Astrocyte of the cerebellum (primary cell): ENCODE measurements around the gene LRRC8D.

ENCODE experiments used
- DNase-seq: peaks from one replicate; pipeline ENCODE4 v3.0.0-alpha.2; 2011; ENCODE audit warnings: low read depth
- H3K4me3 ChIP-seq: 2 replicates; pipeline ENCODE4 v1.5.1; 2011; ENCODE audit warnings: mild to moderate bottlenecking, low read depth, low read length, moderate library complexity
- in situ Hi-C: cut with HindIII; loops from 2 replicates; pipeline ENCODE4 v1.10.0; 2017; ENCODE audit warnings: low sequenced_read_pairs
- TF ChIP-seq, protein P1 (sequence below): IDR thresholded peaks from 2 replicates; pipeline ENCODE4 v1.5.1; 2012; ENCODE audit warnings: low read length, low read depth, moderate library complexity, mild to moderate bottlenecking; ENCODE audit errors: missing control alignments

Gene LRRC8D

DNA sequence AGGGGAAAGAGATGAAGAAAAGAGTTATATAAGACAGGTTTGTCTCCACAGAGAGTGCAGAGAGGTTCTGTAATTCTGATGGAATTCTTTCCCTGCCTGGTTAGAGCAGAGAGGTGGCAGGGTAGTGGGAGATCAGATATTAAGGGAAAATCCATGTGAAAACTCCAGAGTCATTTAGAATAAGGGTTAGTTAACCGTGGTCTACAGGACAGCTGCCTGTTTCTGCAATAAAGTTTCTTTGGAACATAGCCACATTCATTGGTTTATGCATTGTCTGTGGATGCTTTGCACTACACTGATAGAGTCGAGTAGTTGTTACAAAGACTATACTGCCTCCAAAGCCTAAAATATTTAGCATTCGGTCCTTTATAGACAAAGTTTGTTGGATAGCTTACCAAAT is 55.6 kb downstream of the LRRC8D start:
- in situ Hi-C loops: no loop called here
- no peak overlapping the region for H3K4me3 ChIP-seq
- TF ChIP-seq, protein P1, sequence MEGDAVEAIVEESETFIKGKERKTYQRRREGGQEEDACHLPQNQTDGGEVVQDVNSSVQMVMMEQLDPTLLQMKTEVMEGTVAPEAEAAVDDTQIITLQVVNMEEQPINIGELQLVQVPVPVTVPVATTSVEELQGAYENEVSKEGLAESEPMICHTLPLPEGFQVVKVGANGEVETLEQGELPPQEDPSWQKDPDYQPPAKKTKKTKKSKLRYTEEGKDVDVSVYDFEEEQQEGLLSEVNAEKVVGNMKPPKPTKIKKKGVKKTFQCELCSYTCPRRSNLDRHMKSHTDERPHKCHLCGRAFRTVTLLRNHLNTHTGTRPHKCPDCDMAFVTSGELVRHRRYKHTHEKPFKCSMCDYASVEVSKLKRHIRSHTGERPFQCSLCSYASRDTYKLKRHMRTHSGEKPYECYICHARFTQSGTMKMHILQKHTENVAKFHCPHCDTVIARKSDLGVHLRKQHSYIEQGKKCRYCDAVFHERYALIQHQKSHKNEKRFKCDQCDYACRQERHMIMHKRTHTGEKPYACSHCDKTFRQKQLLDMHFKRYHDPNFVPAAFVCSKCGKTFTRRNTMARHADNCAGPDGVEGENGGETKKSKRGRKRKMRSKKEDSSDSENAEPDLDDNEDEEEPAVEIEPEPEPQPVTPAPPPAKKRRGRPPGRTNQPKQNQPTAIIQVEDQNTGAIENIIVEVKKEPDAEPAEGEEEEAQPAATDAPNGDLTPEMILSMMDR: no peak
- no peak for DNase-seq

DNA sequence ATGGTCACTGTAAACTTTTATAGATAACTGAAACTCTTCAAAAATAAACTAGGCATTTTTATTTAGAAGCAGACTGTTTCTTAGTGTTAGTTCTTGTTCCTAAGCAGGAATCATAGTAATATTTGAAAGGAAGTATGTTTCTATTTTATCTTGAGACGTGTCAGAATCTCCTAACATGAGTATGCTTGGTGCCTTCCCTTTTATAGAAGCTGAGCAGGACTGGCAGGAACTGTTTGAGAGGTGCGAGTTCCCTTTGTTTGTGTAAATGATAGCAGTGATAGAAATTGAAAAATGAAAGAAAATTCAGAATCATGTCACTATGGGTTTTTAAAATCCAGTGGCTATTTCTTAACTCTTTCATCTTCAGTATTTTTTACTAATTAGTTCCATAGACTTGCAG is 56.9 kb downstream of the LRRC8D start:
- DNase-seq: no peak
- H3K4me3 ChIP-seq: no peak overlapping the region
- TF ChIP-seq, protein P1: no peak
- in situ Hi-C loops: no loop called here

DNA sequence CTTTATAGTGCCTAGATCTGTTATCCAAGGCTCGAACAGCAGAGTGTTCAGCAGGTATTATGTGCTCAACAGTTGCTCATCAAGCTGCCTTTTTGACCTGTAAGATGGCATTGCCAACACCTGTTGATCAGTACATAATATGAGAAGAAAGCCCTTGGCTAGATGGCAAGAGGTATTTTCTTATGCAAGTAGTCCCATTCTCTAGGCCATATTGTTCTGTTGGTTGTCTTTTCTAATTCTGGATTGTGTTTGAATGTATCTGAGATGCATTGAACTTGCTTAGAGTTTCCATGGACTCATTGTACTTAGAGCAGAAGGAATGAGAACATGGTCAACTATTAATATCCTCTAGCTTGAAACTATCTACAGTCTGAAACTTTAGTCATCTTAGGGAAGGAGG is 57.4 kb downstream of the LRRC8D start:
- H3K4me3 ChIP-seq: no peak overlapping the region
- TF ChIP-seq, protein P1: no peak
- in situ Hi-C loops: no loop called here
- no peak for DNase-seq

DNA sequence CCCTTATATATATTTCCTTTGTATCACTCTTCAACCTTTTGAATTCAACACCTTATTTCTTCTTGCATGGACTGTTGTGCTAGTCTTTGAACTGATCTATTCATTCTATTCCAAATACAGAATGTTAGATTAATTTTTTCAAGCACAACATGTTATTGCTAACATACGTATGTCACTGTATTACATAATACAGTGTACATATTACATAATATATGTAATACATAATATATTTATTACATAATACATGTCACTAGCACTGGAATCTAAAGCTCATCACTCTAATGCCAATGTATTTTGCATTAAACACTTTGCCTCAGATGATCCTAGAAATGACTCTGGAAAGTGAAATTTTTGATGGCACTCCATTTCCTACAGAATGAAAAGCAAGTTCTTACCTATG is 59.8 kb downstream of the LRRC8D start:
- in situ Hi-C loops: no loop called here
- no peak overlapping the region for H3K4me3 ChIP-seq
- TF ChIP-seq, protein P1: no peak
- DNase-seq: no peak

DNA sequence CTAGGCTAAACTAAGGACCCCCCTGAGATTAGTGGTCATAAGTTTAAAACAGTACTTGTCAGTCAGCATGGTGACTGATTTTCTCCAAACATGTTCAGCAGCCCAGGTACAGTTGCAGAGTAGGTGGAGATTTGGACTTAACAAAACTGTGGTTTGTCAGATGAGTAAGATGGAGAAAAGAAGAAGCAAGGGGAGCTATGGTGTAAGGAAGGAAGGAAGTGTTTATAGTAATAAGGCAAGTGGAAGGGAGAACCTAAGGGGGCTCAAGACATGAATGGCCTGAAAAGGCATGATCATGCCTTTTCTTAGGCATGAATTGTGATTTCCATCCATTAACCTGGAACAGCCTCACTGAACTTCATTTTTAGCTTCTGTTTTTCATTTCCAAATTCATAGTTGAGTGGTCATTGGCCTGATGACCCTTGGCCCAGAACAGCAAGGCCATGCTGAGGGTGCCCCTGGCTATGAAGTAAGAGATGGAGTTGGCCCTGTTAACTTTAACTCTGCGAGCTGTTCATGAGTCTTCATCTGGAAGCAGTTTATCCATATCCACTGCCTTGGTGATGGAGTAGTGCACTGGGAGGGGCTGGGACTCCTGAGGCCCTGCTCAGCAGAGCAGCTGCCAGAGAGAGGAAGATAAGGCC is 60.7 kb downstream of the LRRC8D start:
- in situ Hi-C loops: no loop called here
- DNase-seq: no peak
- no peak overlapping the region for H3K4me3 ChIP-seq
- TF ChIP-seq, protein P1: no peak

DNA sequence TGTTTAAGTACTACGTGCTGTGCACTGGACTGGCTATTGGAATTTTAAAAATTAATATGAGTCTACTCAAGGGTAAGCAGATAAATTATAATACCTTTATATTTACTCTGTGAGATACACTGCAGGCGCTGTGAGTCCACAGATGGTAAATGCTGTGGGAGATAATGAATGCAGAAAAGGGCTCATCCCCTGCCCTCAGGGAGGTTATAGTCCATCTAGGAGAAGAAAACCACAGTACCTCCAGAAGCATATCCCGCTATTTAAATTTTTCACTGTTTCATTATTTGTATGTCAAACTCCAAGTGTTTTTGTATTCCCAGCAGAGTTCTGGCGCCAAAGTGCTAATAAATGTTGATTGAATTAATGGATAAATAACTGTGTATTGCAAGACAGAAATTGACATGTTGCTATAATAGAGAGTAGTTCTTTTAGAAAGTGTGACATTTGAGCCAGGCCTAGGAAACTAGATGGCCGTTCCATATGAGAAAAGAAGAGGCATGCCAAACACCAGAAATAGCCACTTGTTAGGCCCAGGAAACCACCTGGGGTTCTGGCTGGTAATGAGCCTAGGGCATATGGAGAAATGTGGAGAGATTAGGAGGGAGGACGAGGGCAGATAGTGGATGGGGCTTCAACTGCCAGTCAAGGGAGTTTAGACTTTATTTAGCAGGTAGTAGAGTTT is 61.7 kb downstream of the LRRC8D start:
- TF ChIP-seq, protein P1: no peak
- H3K4me3 ChIP-seq: no peak overlapping the region
- in situ Hi-C loops: no loop called here
- DNase-seq: no peak
